Measurements from ENCODE around the gene NDUFS7.

The NDUFS7 gene

GRCh38 chr19:1401138-1401888, 17.6 kb downstream of the NDUFS7 start, which contains the start of gene GAMT:
Gene GAMT, minus strand, starts transcription at chr19:1401542. Its CDS starts 66 bp downstream, at chr19:1401476.
- peak; percentile 39 for DNase-seq (ENCODE audit: low read depth)

- no peak for DNase-seq (ENCODE audit: low read depth)
Measured at GRCh38 chr19:1401889-1402217, 18.1 kb downstream of the NDUFS7 start.

DNA sequence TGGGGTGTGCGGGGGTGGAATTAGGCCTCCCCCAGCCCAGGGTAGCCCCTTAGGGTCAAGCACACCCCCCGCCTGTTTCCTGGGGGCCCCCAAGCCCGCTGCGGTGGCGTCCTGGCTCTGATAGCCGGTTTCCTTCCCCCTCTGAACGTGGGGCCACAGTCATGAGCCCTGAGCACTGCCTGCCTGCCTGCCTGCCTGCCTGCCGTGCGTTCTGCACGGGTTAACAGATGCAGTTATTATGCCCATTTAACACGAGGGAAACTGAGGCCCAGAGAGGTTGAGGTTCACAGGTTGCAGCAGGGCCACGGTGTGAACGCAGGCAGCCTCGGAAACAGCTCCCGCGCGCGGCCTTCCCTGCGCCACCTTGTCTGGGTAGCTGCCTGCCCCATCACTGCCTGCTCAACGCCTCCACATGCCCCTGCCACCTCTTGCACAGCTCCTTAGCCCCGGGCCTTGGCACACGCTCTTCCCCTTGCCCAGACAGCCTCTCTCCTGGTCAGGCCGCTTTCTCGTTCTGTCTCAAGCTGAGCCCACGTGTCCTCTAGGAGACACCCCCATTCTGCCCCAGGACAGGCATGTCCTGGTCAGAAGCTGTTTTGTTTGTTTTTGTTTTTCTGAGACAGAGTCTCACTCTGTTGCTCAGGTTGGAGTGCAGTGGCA, 18.8 kb downstream of the NDUFS7 start:
- DNase-seq (ENCODE audit: low read depth), result no peak

- peak; percentile 99 for DNase-seq (ENCODE audit: low read depth)
Measured at GRCh38 chr19:1406774-1407527, 23.2 kb downstream of the NDUFS7 start.

DNA sequence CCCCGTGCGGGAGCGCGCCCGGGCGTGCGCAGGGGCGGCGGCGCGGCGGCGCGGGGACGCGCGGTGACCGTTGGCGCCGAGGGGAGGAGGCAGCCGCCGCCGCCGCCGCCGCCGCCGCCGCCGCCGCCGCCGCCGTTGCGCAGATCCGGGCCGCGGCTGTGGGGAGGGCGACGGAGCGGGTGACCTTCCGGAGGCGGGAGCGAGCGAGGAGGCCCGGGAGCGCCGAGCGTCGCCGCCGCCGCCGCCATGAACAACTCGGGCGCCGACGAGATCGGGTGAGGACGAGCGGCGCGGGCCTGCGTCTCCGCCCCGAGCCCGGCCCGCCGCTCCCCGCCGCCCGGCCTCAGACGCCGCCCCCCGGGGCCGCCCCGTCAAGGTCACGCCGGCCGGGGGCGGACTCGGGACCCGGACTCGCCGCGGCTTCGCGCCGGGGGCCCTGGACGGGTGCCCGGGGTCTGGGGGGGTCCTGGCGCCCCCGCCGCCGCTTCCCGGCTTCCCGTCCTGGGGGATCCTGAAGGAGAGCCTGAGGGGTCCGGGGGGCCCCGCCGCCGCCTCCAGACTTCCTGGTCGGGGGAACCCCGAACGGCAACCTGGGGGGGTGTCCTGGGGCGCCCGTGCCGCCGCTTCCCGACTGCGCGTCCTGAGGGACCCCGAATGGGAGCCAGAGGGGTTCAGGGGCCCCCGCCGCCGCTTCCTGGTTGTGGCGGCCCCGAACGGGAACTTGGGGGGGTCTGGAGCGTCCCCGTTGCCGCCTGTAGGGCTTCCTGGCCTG, 24.0 kb downstream of the NDUFS7 start, which contains the start of gene DAZAP1:
Gene DAZAP1, plus strand, starts transcription at position 59 of the 772 bp plus-strand sequence. Its CDS starts 188 bp downstream, at position 247.
- DNase-seq (ENCODE audit: low read depth), result peak; percentile 23

DNA sequence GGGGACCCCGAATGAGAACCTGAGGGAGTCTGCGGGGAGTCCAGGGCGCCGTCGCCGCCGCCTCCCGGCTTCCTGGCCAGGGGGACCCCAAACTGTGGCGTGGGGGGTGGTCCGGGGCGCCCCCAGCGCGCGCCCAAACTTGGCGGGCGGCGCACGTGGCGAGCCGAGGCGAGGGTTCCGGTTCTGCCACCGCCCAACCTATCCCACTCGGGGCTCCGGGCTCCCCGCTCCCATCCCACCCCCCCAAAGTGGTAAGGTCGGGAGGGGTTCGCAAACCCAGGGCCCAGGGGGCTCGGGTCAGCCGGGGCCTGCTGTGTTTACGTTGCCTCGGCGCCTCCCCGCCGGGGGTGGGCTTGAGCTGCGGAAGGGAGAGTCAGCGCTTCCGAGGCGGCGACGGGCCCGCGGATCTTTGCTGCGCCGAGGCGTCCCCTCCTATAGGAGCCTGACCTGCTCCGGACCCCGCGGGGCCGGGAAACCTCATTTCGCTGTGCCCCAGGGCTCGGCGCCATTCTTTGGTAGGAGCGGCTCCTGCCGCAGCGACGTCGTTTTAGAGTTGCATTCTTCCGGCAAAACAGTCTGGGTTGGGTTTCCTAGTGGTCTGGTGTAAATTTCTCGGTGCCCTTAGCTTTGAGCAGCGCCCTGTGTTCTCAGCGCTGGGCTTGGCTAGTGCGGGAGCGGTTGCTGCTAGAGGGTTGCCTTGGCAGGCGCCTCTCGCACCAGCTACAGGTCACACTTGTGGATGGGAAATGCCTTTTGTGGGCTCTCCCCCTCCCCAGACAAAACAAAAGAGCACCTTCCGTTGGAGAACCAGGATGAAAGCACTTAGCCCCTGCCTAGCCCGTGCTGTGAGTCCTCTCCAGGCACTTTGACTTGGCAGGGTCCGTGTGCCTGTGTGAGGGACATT, 24.8 kb downstream of the NDUFS7 start:
- DNase-seq (ENCODE audit: low read depth), result peak; percentile 21

- no peak for DNase-seq (ENCODE audit: low read depth)
Measured at GRCh38 chr19:1409204-1410005, 25.7 kb downstream of the NDUFS7 start.

- DNase-seq (ENCODE audit: low read depth), result no peak
Measured at GRCh38 chr19:1410136-1410786, 26.6 kb downstream of the NDUFS7 start.

GRCh38 chr19:1410789-1411188, 27.1 kb downstream of the NDUFS7 start:
- no peak for DNase-seq (ENCODE audit: low read depth)

DNA sequence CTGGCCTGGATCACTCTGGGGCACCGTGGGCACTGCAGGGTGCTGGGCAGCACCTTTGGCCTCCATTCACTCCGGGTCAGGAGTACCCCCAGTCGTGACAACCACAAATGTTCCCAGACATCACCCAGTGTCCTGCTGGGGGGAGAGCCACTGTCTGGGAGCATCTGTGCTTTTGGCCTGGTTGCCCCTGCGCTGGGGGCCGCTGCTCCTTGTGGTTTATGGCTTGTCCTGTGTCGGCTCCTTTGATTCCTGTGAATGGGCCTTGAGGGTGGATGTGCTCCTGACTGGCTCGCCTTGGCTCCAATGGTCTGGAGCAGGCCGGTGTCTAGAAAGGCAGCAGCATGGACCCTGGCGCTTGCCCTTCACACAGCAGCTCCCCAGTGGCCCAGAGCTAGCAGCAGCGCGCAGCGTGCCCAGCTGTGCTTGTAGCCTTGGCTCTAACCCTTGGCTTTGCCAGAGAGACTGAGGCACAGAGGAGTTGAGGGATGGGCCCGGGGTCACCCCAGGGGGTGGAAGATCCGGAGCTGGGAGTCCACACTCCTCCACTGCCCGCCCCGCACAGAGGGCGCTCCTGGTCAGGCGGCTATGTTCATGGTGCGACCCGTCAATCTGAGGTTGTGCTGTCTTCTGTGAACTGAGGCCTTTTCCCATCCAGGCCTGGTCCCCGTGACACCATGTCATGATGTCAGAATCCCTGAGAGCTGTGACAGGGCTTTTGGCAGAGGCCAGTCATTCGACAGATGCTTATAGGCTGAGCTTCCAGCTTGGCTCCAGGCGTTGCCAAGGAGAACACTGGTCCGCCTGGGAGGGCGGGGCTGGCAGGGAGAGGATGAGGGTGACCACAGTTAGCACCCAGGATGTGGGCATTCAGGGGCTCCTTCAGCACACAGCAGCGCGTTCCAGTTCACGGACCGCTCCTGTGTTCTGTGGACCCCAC, 27.8 kb downstream of the NDUFS7 start:
- no peak for DNase-seq (ENCODE audit: low read depth)

DNA sequence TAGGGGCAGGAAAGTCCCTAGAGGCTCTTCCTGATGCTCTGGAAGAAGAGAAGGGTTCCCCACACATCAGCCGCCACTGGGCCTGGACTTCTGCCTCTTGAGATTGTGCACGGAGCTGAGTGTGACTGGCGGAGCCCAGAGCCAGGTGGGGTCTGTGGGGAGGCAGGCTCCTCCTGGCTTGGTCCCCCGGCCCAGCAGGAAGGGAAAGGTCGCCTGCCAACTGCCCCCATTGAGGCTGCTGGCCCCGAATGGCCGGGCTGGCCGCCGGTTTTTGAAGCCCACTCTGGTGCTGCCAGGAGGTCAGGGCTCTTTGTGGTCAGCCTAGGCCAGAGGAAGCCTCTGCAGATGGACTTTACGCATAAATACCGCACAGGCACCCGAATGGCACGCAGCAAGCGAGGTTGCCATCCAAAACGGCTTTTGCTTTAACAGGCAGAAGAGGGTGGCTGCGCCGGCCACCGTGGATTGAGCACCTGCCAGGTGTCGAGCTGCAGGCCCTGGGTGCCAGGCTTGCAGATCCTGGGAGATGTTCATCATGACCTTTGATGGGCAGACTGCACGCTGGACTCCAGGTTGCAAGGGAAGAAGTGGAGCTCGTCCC, 28.7 kb downstream of the NDUFS7 start:
- DNase-seq (ENCODE audit: low read depth), result no peak

GRCh38 chr19:1412995-1413800, 29.5 kb downstream of the NDUFS7 start:
- DNase-seq (ENCODE audit: low read depth), result no peak

DNA sequence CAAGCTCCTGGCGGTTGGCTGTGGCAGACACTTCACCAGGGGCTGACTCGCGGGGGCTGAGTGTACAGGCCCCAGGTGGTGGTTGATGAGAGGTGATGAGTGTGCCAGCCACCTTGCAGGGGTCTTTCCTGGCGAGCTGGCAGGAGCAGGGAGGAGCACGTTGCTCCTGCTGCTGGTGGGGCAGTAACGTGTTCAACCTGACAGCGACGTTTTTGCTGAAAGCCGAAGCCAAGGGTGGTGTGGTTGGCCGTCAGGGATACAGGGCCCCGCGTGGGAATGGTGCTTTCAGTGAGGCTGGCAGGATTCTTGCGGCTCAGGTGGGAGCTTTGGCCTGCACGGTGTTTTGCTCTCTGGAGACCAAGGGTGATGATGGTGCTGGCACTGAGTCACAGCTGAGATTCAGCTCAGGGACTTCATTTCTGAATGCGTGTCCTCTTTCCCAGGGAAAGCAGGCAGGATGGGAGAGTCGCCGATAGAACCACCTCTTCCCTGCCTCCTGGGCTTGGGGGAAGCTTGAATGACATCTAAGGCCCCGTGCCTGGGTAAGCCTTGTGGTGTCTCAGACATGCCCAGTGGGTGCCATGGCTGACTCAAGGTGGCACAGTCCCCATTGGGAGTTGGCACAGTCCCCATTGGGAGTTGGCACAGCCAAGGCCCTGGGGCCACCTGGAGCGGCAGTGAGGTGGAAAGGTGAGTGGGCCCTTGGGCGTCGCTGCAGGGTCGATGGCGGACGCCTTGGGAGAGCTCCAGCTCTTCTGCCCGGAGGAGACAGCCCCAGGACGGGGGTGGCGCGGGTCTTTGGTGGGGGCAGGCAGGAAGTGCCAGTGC, 32.5 kb downstream of the NDUFS7 start:
- DNase-seq (ENCODE audit: low read depth), result no peak

GRCh38 chr19:1417145-1417544, 33.4 kb downstream of the NDUFS7 start:
- DNase-seq (ENCODE audit: low read depth), result no peak

- DNase-seq (ENCODE audit: low read depth), result no peak
Measured at GRCh38 chr19:1417681-1418495, 34.2 kb downstream of the NDUFS7 start.

GRCh38 chr19:1418496-1418775, 34.7 kb downstream of the NDUFS7 start:
- no peak for DNase-seq (ENCODE audit: low read depth)
